A673 (cell line): ENCODE data around the gene NIN. TPM values are rescaled to one million over a fixed set of nuclear protein-coding genes. Genes with fewer than 3 reads are reported as not detected.
"Not testable (repeated sequence)": the region's sequence is repeated elsewhere in the genome, so short reads cannot be mapped to it uniquely, and the experiment has no call there.

Experiments
- BruUV-seq: library from RNA; stranded (reverse); fragments of 400-500 nt; replicated peaks from 2 replicates; lab custom pipeline; 2021; lab: Mats Ljungman, UMichigan
- CTCF ChIA-PET: fragments of 300-600 bp; sonication (Branson Sonifier 250); formaldehyde crosslinking; loops from one replicate; lab custom pipeline; 2022; ENCODE audit warnings: antibody characterized with exemption; lab: Charles Lee
- POLR2A ChIA-PET: fragments of 300-600 bp; sonication (Branson Sonifier 250); formaldehyde crosslinking; loops from one replicate; lab custom pipeline; 2022; ENCODE audit warnings: antibody characterized with exemption; ENCODE audit not compliant: low non-redundant PET; lab: Charles Lee
- DNase-seq: peaks from one replicate; pipeline ENCODE4 v3.0.0-alpha.2; 2015; ENCODE audit warnings: low spot score
- H3K27ac ChIP-seq: fragments of 200-600 bp; sonication (generic); 2 replicates; pipeline ENCODE4 v1.5.1; 2016; ENCODE audit warnings: mixed run types, low read depth, mild to moderate bottlenecking, mixed read lengths, antibody characterized with exemption, low read length; ENCODE audit not compliant: poor library complexity, severe bottlenecking
- H3K27me3 ChIP-seq: fragments of 200-600 bp; sonication (generic); replicated peaks from 2 replicates; pipeline ENCODE4 v1.6.1; 2017; ENCODE audit warnings: mixed run types, low read depth, mild to moderate bottlenecking, mixed read lengths, antibody characterized with exemption, low read length; ENCODE audit not compliant: insufficient read depth, poor library complexity
- H3K36me3 ChIP-seq: fragments of 200-600 bp; sonication (generic); 2 replicates; pipeline ENCODE4 v1.6.1; 2016; ENCODE audit warnings: mixed run types, mild to moderate bottlenecking, mixed read lengths, antibody characterized with exemption, low read length; ENCODE audit not compliant: insufficient read depth, poor library complexity, severe bottlenecking
- H3K4me1 ChIP-seq: fragments of 200-600 bp; sonication (generic); 2 replicates; pipeline ENCODE4 v1.6.1; 2017; ENCODE audit warnings: mixed run types, mild to moderate bottlenecking, mixed read lengths, antibody characterized with exemption, low read length; ENCODE audit not compliant: insufficient read depth, poor library complexity, severe bottlenecking
- H3K4me3 ChIP-seq: fragments of 200-600 bp; sonication (generic); 2 replicates; pipeline ENCODE4 v1.5.1; 2016; ENCODE audit warnings: low read depth, mixed run types, mild to moderate bottlenecking, mixed read lengths, low read length; ENCODE audit not compliant: poor library complexity, severe bottlenecking
- H3K9me3 ChIP-seq: fragments of 200-600 bp; sonication (generic); 2 replicates; pipeline ENCODE4 v1.6.1; 2016; ENCODE audit warnings: mixed run types, low read depth, mild to moderate bottlenecking, mixed read lengths, antibody characterized with exemption, low read length; ENCODE audit not compliant: poor library complexity, severe bottlenecking
- EZH2 ChIP-seq: fragments of 200-600 bp; sonication (generic); IDR thresholded peaks from 2 replicates; pipeline ENCODE4 v1.6.1; 2017; ENCODE audit warnings: borderline replicate concordance, low read depth, mild to moderate bottlenecking, mixed read lengths, antibody characterized with exemption, low read length; ENCODE audit not compliant: poor library complexity, severe bottlenecking
- intact Hi-C: fragments of 100-400 bp; cut with micrococcal nuclease; formaldehyde crosslinking; loops from one replicate; pipeline ENCODE4 v1.10.0; 2022; ENCODE audit not compliant: unreplicated experiment
- total RNA-seq: library from RNA; stranded (reverse); gene quantifications from 2 replicates; pipeline ENCODE4 v1.2.3, GENCODE V29; 2021
- TF ChIP-seq, protein P1 (sequence below): fragments of 300-800, 200-600 bp; sonication (generic); conservative IDR thresholded peaks from 2 replicates; pipeline ENCODE4 v1.5.1; 2017; ENCODE audit warnings: low read depth, mild to moderate bottlenecking, antibody characterized with exemption, low read length, moderate library complexity, mixed read lengths

NIN gene
- total RNA-seq, 1 experiment from 2014 or later = 63.5 TPM

DNA sequence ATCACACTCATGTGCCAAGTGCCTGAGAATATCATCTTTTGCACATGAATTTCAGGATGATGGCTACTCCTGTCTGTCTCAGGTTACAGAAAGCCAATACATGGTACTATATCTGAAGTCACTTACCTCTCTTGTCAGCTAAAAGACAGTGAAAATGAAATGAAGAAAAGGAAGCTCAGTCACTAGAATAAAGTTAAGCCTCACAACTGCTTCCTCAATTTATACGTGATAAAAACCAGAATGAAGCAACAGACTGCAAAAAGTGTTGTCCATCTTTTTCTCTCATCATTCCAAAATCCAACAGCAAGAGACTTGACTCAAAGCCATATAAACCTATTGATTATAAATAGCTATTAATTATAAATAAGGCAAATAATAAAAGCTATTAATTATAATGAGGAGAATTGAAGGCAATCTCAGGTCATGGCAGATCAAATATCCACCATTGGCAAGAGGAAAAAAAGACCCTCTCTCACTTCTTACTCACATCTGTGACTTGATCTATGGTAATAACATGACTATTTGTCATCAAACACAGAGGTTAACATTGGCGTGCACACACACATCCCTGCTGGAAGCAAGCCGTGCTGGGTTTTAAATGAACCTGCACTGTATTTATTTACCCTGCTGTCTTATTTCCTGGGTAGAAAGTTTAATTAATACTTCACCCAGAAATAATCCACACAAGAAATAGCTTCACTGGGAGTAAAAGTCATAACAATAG, 10.0 kb downstream of the NIN start:
- Histone ChIP-seq H3K9me3 (no peaks in the 10 kb centered on the region), H3K36me3 (no peaks in the 10 kb centered on the region), H3K27me3 (no peaks in the 10 kb centered on the region), H3K4me3 (no peak overlapping the region), H3K27ac (no peak overlapping the region), H3K4me1 (peaks cover 9% of the 10 kb centered on the region)
- ChIA-PET CTCF (no interaction called here), POLR2A (no interaction called here)
- no peak for DNase-seq
- intact Hi-C loops = no loop called here
- TF ChIP-seq, protein P1, sequence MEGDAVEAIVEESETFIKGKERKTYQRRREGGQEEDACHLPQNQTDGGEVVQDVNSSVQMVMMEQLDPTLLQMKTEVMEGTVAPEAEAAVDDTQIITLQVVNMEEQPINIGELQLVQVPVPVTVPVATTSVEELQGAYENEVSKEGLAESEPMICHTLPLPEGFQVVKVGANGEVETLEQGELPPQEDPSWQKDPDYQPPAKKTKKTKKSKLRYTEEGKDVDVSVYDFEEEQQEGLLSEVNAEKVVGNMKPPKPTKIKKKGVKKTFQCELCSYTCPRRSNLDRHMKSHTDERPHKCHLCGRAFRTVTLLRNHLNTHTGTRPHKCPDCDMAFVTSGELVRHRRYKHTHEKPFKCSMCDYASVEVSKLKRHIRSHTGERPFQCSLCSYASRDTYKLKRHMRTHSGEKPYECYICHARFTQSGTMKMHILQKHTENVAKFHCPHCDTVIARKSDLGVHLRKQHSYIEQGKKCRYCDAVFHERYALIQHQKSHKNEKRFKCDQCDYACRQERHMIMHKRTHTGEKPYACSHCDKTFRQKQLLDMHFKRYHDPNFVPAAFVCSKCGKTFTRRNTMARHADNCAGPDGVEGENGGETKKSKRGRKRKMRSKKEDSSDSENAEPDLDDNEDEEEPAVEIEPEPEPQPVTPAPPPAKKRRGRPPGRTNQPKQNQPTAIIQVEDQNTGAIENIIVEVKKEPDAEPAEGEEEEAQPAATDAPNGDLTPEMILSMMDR = no peak
- no peak for TF ChIP-seq EZH2
- no TSS peak for BruUV-seq

DNA sequence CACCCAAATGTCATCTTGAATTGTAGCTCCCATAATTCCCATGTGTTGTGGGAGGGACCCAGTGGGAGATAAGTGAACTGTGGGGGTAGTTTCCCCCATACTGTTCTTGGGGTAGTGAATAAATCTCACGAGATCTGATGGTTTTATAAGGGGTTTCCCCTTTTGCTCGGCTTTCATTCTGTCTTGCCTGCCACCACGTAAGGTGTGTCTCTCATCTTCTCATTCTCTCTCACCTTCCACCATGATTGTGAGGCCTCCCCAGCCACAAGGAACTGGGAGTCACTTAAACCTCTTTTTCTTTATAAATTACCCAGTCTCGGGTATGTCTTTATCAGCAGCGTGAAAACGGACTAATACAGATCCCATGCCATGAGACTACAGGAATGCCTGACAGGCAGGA, 11.7 kb downstream of the NIN start:
- H3K9me3 ChIP-seq, BruUV-seq, H3K27ac ChIP-seq, H3K36me3 ChIP-seq, H3K27me3 ChIP-seq, CTCF ChIA-PET, DNase-seq, POLR2A ChIA-PET, H3K4me3 ChIP-seq, H3K4me1 ChIP-seq, intact Hi-C loops: not testable (repeated sequence)

GRCh38 chr14:50816395-50817047, 14.4 kb downstream of the NIN start:
- DNase-seq = peak; percentile 24
- ChIA-PET POLR2A (interaction anchor here (0.6 kb wide), 1 partner anchor 406 kb away, joined by 3 read pairs; no protein-coding TSS in a partner anchor), CTCF (no interaction called here)
- intact Hi-C loops = no loop called here
- BruUV-seq = no TSS peak
- Histone ChIP-seq H3K36me3 (no peaks in the 10 kb centered on the region), H3K27ac (peak overlapping the region; percentile 1), H3K4me3 (no peak overlapping the region), H3K27me3 (no peaks in the 10 kb centered on the region), H3K9me3 (no peaks in the 10 kb centered on the region), H3K4me1 (peaks cover 12% of the 10 kb centered on the region)
- no peak for TF ChIP-seq EZH2

DNA sequence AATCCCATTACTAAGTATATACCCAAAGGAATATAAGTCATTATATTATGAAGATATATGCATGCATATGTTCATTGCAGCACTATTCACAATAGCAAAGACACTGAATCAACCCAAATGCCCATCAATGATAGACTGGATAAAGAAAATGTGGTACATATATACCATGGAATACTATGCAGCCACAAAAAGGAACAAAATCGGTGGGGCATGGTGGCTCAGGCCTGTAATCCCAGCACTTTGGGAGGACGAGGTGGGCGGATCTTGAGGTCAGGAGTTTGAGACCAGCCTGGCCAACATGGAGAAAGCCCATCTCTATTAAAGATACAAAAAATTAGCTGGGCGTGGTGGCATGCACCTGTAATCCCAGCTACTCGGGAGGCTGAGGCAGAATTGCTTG, 15.4 kb downstream of the NIN start:
- H3K4me3 ChIP-seq, H3K9me3 ChIP-seq, H3K27ac ChIP-seq, CTCF ChIA-PET, intact Hi-C loops, H3K36me3 ChIP-seq, BruUV-seq, POLR2A ChIA-PET, H3K27me3 ChIP-seq, DNase-seq: not testable (repeated sequence)
- H3K4me1 ChIP-seq = peaks cover 12% of the 10 kb centered on the region

DNA sequence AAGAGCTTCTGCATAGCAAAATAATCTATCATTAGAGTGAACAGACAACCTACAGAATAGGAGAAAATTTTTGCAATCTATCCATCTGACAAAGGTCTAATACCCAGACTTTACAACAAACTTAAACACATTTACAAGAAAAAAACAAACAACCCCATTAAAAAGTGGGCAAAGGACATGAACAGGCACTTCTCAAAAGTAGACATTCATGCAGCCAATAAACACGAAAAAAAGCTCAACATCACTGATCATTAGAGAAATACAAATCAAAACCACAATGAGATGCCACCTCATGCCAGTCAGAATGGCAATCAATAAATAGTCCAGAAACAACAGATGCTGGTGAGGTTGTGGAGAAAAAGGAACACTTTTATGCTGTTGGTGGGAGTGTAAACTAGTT, 15.9 kb downstream of the NIN start:
- H3K9me3 ChIP-seq, DNase-seq, BruUV-seq, H3K4me3 ChIP-seq, intact Hi-C loops, H3K36me3 ChIP-seq, H3K27ac ChIP-seq, POLR2A ChIA-PET, H3K27me3 ChIP-seq: not testable (repeated sequence)
- peaks cover 12% of the 10 kb centered on the region for H3K4me1 ChIP-seq
- CTCF ChIA-PET = interaction anchor here (0.6 kb wide), 1 partner anchor 203 kb away, joined by 6 read pairs; no protein-coding TSS in a partner anchor
